Muscle of back (tissue), 11 donors: ENCODE measurements around the gene CCDC182. TPM values are rescaled to one million over a fixed set of nuclear protein-coding genes. Genes with fewer than 3 reads are reported as not detected.

ENCODE experiments used
- DNase-seq, 3 donors: peaks; one replicate each; pipeline versions ENCODE4 v3.0.0 to v3.0.0-alpha.2; 2013
- polyA plus RNA-seq, 10 donors: library from polyadenylated mRNA; unstranded; fragments of 120-200 nt; gene quantifications; one replicate each; pipeline ENCODE4 v1.2.1, GENCODE V29; 2013; ENCODE audit not compliant: insufficient read length in 10 of 10

Gene CCDC182
- polyA plus RNA-seq, 10 donors, result not detected

- DNase-seq, result no peak
Measured at GRCh38 chr17:57697891-57698711, 47.0 kb downstream of the CCDC182 start.

GRCh38 chr17:57697197-57697596, 47.9 kb downstream of the CCDC182 start:
- no peak for DNase-seq

GRCh38 chr17:57696050-57696449, 49.0 kb downstream of the CCDC182 start:
- no peak for DNase-seq

Other genes with a start within 250 kb of the CCDC182 start
- 10 to 100 TPM; 27.9 to 42.7 (median 35.1) TPM for gene MRPS23, start 104.7 kb upstream of the CCDC182 start, polyA plus RNA-seq
- 10 to 100 TPM; 42.2 to 57.2 (median 47.8) TPM for gene CUEDC1, start 210.1 kb upstream of the CCDC182 start, polyA plus RNA-seq
- 10 to 100 TPM; 43.1 to 56.6 (median 51.5) TPM for gene VEZF1, start 243.0 kb upstream of the CCDC182 start, polyA plus RNA-seq